Measurements from ENCODE around the gene LRFN3. TPM values are rescaled to one million over a fixed set of nuclear protein-coding genes. Genes with fewer than 3 reads are reported as not detected.

Gene LRFN3
- total RNA-seq, 1 donor from 2014 or later: 14.4 TPM

DNA sequence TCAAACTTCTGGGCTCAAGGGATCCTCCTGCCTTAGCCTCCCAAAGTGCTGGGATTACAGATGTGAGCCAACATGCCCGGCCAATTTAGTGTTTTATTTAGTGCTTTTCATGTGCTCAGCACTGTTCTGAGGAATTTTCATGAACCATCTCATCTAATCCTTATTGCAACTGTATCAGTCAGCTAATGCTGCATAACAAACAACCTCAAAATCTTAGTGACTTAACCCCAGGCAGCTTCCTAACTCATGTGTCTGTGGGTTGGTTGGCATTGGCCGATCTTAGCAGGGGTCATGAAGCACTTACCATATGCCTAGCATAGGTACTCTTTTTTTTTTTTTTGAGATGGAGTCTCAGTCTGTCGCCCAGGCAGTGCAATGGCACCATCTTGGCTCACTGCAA lies 52.6 kb downstream of the LRFN3 start:
- no peak overlapping the region for H3K4me3 ChIP-seq (ENCODE audit: low read depth, low read length)
- H3K36me3 ChIP-seq (ENCODE audit: control insufficient read depth, insufficient read depth, low read length): no peaks in the 10 kb centered on the region
- H3K27me3 ChIP-seq (ENCODE audit: control insufficient read depth, insufficient read depth, low read length): peaks cover 17% of the 10 kb centered on the region
- DNase-seq (ENCODE audit: low read depth): no peak
- TF ChIP-seq, protein P1, sequence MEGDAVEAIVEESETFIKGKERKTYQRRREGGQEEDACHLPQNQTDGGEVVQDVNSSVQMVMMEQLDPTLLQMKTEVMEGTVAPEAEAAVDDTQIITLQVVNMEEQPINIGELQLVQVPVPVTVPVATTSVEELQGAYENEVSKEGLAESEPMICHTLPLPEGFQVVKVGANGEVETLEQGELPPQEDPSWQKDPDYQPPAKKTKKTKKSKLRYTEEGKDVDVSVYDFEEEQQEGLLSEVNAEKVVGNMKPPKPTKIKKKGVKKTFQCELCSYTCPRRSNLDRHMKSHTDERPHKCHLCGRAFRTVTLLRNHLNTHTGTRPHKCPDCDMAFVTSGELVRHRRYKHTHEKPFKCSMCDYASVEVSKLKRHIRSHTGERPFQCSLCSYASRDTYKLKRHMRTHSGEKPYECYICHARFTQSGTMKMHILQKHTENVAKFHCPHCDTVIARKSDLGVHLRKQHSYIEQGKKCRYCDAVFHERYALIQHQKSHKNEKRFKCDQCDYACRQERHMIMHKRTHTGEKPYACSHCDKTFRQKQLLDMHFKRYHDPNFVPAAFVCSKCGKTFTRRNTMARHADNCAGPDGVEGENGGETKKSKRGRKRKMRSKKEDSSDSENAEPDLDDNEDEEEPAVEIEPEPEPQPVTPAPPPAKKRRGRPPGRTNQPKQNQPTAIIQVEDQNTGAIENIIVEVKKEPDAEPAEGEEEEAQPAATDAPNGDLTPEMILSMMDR (IDR thresholded peaks at IDR 0.05; ENCODE audit: insufficient read depth, low read length, poor library complexity, severe bottlenecking): no peak

- no peak for DNase-seq (ENCODE audit: low read depth)
- H3K27me3 ChIP-seq (ENCODE audit: control insufficient read depth, insufficient read depth, low read length): peaks cover 17% of the 10 kb centered on the region
- H3K4me3 ChIP-seq (ENCODE audit: low read depth, low read length): no peak overlapping the region
- TF ChIP-seq, protein P1 (IDR thresholded peaks at IDR 0.05; ENCODE audit: insufficient read depth, low read length, poor library complexity, severe bottlenecking): no peak
- no peaks in the 10 kb centered on the region for H3K36me3 ChIP-seq (ENCODE audit: control insufficient read depth, insufficient read depth, low read length)
Observed at GRCh38 chr19:35990156-35990555, 54.0 kb downstream of the LRFN3 start.

DNA sequence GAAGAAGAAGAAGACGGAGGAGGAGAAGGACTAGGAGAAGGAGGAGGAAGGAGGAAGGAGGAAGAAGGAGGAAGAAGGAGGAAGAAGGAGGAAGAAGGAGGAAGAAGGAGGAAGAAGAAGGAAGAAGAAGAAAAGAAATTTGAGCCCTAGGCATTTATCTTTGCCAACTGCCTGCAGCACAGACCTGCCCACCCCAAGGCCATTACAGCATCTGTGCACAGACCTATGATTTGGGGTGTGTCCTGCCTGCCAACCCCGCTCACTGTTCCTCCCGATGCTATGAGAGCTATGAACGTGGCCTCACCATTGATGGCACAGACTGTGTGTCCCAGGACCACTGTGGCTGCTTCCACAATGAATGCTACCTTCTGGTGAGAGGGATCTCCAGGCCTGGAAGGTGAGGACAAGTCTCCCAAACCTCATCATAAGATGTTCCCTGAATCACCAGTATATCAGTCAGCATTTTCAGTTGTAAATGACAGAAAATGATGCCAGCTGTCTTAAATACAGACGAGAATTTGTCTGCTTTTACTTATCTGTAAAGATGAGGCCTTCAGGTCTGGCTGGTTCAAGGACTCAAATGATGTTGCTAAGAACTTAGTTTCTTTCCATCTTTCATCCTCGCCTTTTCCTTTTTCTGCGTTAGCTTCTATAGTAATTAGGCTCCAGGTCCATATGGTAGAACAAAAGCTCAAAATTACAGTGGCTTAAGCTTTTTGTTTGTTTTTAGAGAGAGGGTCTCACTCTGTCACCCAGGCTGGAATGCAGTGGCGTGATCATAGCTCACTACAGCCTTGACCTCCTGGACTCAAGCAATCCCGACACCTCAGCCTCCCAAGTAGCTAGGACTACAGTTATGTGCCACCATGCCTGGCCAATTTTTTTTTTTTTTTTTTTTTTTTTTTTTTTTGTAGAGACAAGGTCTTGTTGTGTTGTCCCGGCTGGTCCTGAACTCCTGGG lies 54.9 kb downstream of the LRFN3 start:
- DNase-seq (ENCODE audit: low read depth): no peak
- no peak overlapping the region for H3K4me3 ChIP-seq (ENCODE audit: low read depth, low read length)
- TF ChIP-seq, protein P1 (IDR thresholded peaks at IDR 0.05; ENCODE audit: insufficient read depth, low read length, poor library complexity, severe bottlenecking): no peak
- peaks cover 15% of the 10 kb centered on the region for H3K27me3 ChIP-seq (ENCODE audit: control insufficient read depth, insufficient read depth, low read length)
- no peaks in the 10 kb centered on the region for H3K36me3 ChIP-seq (ENCODE audit: control insufficient read depth, insufficient read depth, low read length)

GRCh38 chr19:35991731-35992450 lies 55.7 kb downstream of the LRFN3 start:
- TF ChIP-seq, protein P1 (IDR thresholded peaks at IDR 0.05; ENCODE audit: insufficient read depth, low read length, poor library complexity, severe bottlenecking): no peak
- DNase-seq (ENCODE audit: low read depth): peak; percentile 45
- no peak overlapping the region for H3K4me3 ChIP-seq (ENCODE audit: low read depth, low read length)
- H3K27me3 ChIP-seq (ENCODE audit: control insufficient read depth, insufficient read depth, low read length): peaks cover 7% of the 10 kb centered on the region
- no peaks in the 10 kb centered on the region for H3K36me3 ChIP-seq (ENCODE audit: control insufficient read depth, insufficient read depth, low read length)

- TF ChIP-seq, protein P1 (IDR thresholded peaks at IDR 0.05; ENCODE audit: insufficient read depth, low read length, poor library complexity, severe bottlenecking): no peak
- Histone ChIP-seq H3K36me3 (ENCODE audit: control insufficient read depth, insufficient read depth, low read length) (no peaks in the 10 kb centered on the region), H3K27me3 (ENCODE audit: control insufficient read depth, insufficient read depth, low read length) (no peaks in the 10 kb centered on the region), H3K4me3 (ENCODE audit: low read depth, low read length) (no peak overlapping the region)
- DNase-seq (ENCODE audit: low read depth): no peak
Observed at GRCh38 chr19:35992907-35993765, 57.0 kb downstream of the LRFN3 start.
